HG03469 (cell line): Measurements from ENCODE around the gene OSBP2.
"Not testable (repeated sequence)": the region's sequence is repeated elsewhere in the genome, so short reads cannot be mapped to it uniquely, and the experiment has no call there.

Source experiments
- ATAC-seq: cut with Tn5 transposase; IDR thresholded peaks from one replicate; pipeline ENCODE4 v1.9.1; 2021; ENCODE audit warnings: mild to moderate bottlenecking, moderate library complexity, moderate number of reproducible peaks; ENCODE audit not compliant: unreplicated experiment

OSBP2 gene

DNA sequence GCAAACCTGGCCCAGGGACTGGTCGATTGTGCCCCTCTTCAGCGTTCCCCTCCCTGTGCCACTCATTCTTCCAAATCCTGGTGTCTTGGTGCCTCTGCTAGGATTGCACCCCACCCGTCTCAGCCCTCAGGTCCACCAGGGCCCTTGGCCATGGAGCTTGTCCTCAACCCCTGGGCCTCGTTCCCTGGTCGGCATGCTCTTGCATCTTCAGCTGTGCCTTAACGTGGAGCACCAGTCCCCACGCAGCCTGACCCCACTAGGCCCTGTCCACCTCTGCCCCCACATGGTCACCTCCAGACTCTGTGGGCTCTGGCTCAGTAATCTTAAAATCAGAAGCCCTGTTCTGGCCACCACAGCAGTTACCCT lies 61.1 kb downstream of the OSBP2 start:
- no peak for ATAC-seq

DNA sequence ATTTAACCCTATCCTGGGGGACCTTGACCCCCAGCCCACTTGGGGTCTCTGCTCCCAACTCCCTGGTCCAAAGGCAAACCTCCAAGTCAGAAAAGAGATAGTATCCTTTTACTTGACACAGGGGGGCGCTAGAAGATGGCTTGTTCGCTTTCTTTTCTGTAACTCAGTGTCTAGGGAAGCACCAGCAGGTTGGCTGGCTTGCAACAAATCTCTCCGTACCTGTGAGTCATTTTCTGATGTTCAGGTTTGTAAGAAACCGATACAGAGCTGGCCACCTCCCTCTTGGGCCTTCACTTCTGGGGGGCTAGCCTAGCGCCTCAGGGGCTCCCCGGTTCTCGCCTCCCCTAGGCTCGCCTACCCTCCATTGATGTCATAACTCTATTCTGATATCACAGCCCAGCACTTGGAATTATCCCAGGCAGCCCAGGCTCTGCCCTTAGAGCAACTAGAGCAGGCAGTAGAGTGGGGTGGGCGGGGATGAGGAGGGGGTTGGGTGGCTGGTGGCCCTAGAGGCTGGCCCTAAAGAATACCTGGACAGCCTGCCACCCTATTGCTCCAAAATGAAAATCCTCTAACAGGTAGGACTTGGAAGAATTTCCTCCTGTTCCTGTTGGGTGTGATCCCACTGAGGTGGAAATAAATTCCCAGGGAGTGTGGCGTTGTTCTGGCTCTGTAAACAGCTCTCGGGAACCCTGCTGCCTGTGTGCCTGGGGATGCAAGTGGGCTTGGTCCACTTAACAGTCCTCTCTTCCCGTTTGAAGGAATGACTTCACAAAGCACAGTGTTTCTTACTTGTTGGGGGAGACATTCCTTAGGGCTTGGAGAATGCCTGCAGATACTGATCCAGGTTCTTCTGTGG lies 69.4 kb downstream of the OSBP2 start:
- no peak for ATAC-seq

DNA sequence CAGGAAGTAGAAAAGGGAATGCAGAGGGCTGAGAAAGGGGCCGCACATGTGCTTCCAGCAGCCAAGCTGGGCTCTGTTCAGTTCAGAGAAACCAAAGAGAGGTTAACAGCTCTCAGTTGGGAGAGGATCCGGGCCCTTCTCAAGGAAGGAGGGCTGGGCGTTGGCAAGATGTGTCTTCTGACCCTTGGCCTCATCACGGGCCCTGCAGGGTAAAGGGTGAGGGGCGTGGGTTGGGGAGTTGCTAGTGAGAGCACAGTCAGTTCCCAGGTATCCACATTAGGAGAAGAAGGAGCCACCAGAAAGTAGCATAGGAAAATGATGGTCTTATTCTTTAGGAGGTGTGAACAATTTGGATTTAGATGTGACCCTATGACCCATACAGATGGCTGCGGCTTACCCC lies 73.0 kb downstream of the OSBP2 start:
- ATAC-seq = no peak

- ATAC-seq = no peak
Measured at GRCh38 chr22:30770716-30771115, 76.0 kb downstream of the OSBP2 start.

DNA sequence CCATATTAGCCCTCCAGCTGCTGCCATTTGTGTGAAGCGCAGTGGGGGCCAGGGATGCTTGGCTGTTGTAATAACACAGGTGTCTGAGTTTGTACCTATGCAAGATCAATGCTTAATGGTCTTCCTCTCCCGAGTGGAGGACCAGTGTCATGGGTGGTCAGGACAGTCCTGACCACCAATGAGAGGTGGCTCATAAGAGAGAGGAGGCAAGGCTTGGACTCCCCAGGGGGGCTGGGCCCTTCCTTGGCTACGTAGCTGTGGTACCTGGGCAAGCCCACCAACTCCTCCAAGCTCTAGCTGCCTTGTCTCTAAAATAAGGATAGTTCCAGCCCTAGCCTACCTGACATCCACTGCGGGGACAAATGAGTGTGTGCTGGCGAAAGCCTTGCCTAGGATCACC lies 79.2 kb downstream of the OSBP2 start:
- ATAC-seq = no peak

DNA sequence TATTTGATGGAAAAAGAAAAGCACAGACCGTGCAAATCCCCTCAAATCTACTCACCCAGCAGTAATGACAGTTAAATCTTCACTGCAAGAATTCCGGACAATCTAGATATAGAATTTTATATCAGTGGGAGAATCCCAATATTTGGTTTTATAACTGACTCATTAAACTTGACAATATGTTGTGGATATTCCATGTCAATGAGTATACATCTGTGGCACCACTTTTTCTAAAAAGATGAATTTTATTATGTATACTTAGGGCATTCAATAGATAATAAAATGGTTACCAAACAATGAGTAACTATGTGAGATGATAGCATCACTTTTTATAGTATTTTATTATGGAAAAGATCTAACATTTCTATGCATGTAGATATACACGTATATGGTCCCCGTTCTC lies 79.9 kb downstream of the OSBP2 start:
- ATAC-seq = no peak

- ATAC-seq = no peak
Measured at GRCh38 chr22:30776476-30776875, 81.8 kb downstream of the OSBP2 start.

- ATAC-seq = not testable (repeated sequence)
Measured at GRCh38 chr22:30777146-30777545, 82.5 kb downstream of the OSBP2 start.

- no peak for ATAC-seq
Measured at GRCh38 chr22:30777587-30777986, 82.9 kb downstream of the OSBP2 start.

DNA sequence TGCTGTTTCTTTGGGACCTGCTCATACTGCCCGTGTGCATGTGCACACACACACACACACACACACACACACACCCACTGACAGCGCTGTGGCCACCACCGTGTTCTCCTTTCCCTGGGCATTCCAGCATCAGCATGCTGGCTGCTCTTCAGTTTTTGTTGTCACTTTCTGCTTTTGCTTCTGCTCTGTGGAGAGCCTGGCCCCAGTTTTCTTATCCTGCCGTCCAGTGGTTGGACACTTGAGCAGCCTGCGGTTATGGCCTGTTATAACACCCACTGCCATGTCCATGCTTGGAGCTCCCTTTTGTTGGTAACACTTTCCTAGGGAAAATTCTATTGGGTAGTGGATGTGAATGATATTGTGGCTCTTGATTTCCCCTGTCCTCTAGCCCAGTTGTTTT lies 83.6 kb downstream of the OSBP2 start:
- ATAC-seq = no peak

- ATAC-seq = no peak
Measured at GRCh38 chr22:30780026-30780425, 85.4 kb downstream of the OSBP2 start.

DNA sequence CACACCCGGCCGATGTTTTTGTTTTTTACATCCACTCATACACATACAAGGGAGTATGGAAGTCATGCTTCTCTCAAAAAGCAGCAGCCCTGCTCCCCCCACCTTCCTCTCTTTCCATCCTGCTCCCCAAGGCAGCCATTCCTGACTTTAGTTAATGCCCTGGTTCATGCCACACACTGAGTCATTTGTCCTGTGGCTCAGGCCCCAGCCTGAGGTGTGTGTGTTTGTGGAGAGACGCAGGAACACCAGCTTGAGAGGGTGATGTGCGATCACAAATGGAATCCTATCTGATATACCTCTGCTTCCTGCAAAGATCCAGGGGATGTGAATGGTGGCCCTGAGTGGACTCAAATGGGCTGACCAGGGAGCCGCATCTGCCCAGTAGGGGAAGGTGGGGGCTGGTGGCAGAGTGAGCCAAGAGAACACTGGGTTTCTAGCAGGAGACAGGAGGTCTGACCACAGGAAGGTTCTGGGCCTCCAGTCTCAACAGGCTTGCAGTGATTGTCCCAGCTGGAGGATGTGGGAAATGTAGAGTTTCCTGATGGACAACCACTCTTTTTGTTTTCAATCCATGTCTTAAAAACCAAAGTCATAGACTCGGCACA lies 86.7 kb downstream of the OSBP2 start:
- no peak for ATAC-seq

DNA sequence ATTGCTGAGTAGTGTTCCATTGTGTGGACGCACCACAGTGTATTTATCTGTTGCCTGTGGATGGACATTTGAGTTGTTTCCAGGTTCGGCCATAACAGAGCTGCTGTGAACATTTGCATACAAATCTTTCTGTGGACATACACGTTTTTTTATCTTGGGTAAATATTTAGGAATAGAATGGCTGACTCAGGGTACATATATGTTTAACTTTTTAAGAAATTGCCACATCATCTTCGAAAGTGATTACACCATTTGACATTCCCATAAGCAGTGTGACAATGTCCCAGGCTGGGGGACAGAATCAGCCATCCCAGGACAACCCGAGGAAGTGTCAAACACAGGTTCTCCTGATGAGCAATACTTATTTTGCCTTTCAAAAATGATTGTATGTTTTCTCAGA lies 87.9 kb downstream of the OSBP2 start:
- no peak for ATAC-seq

DNA sequence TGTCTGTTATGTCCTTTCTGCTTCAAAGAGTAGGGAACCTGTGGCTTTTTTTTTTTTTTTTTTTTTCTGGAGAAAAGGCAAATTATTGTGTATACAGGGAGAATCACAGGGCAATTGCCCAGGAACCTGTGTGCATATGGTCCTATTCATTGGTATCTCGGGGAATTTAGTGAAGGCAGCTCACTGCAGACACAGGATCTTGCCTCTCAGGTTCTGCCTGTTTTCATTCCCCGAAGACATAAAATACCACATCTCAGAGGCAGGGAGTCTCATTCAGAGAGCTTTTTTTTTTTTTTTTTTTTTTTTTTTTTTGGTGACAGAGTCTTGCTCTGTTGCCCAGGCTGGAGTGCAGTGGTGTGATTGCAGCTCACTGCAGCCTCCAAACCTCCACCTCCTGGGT lies 88.3 kb downstream of the OSBP2 start:
- no peak for ATAC-seq

DNA sequence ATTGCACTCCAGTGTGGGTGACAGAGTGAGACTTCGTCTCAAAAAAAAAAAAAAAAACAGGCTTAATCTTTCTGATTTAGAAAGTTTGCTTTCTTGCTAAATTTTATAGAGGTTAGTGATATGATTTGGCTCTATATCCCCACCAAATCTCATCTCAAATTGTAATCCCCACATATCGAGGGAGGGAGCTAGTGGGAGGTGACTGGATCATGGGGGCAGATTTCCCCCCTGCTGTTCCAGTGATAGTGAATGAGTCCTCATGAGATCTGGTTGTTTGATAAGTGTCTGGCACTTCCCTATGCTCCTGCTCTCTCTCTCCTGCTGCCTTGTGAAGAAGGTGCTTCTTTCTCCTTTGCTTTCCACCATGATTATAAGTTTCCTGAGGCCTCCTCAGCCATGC lies 90.9 kb downstream of the OSBP2 start:
- no peak for ATAC-seq

DNA sequence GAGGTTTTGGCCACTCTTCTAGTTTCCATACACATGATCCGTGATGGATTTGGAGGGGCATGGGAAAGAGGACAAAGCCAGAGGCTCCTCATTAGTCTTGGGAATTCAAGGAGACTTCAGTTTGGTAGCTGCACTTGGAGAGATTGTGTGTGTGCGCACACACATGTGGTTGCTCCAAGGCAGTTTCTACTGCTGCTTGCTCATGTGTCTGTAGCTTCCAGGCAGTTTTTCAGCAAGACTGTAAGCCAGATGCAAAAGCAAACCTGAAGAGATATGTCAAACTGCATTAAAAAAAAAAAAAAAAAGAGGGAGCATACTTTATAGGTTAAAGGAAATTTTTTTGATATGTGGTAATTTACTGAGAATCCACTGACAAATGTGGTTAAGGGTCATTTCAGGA lies 95.7 kb downstream of the OSBP2 start:
- ATAC-seq = no peak

GRCh38 chr22:30792456-30792855 lies 97.8 kb downstream of the OSBP2 start:
- no peak for ATAC-seq

DNA sequence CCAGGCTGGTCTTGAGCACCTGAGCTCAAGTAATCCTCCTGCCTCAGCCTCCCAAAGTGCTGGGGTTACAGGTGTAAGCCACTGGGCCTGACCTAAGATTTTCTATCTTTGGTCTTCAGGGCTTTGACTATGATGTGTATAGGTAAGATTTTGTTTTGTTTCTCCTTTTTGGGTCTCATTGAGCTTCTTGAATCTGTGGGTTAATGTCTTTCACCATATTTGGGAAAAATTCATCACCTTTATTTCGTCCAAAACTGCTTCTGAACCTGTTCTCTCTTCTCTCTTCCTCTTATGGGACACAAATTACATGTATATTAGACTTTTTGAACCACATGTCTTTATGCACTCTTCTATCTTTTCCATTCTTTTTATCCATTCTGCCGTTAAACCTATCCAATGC lies 100.4 kb downstream of the OSBP2 start:
- ATAC-seq = no peak

GRCh38 chr22:30801695-30802094 lies 107.0 kb downstream of the OSBP2 start:
- ATAC-seq = no peak

GRCh38 chr22:30802202-30803166 lies 107.8 kb downstream of the OSBP2 start:
- ATAC-seq = no peak

DNA sequence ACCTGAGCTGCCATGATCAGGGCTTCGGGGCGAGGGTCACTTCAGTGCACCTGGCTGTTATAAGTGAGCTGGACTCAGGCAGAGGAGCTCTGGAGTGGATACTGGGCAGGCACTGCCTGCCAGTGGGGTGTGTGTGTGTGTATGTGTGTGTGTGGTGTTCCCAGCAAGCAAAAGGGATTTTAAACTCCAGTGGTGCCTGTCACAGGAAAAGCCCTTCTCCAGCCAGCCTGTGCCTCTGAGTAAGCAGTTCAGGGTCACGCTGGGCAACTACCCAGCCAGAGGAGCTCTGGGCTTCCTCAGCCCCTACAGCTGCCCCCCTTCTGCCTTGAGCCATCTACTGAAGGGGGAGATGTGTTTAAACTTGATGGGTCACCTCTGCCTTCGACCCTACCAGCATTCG lies 109.0 kb downstream of the OSBP2 start:
- no peak for ATAC-seq

DNA sequence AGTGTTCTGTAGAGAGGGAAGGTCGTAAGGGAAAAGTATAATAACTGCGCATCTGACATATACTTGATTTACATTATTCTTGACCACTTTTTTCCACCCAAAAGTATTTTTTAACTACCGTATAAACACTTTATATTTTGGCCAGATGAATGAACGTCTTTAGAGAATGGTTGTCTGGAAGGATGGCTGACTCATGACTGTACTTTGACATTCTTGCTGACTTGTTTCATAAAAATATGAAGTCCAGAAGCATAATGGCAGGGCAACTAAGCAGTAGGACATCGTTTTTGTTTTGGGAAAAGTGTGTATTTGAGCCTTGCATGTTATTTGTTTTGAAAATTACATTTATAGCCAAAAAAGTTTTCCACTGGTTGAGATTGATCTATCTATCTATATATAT lies 110.0 kb downstream of the OSBP2 start:
- ATAC-seq = no peak
